HG03521 (cell line): ENCODE data around the gene PBX4.
"Not testable (repeated sequence)": the region's sequence is repeated elsewhere in the genome, so short reads cannot be mapped to it uniquely, and the experiment has no call there.

Source experiments
- ATAC-seq: cut with Tn5 transposase; IDR thresholded peaks from one replicate; pipeline ENCODE4 v1.9.1; 2021; ENCODE audit warnings: mild to moderate bottlenecking, moderate library complexity; ENCODE audit not compliant: unreplicated experiment

PBX4 gene, protein sequence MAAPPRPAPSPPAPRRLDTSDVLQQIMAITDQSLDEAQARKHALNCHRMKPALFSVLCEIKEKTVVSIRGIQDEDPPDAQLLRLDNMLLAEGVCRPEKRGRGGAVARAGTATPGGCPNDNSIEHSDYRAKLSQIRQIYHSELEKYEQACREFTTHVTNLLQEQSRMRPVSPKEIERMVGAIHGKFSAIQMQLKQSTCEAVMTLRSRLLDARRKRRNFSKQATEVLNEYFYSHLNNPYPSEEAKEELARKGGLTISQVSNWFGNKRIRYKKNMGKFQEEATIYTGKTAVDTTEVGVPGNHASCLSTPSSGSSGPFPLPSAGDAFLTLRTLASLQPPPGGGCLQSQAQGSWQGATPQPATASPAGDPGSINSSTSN

DNA sequence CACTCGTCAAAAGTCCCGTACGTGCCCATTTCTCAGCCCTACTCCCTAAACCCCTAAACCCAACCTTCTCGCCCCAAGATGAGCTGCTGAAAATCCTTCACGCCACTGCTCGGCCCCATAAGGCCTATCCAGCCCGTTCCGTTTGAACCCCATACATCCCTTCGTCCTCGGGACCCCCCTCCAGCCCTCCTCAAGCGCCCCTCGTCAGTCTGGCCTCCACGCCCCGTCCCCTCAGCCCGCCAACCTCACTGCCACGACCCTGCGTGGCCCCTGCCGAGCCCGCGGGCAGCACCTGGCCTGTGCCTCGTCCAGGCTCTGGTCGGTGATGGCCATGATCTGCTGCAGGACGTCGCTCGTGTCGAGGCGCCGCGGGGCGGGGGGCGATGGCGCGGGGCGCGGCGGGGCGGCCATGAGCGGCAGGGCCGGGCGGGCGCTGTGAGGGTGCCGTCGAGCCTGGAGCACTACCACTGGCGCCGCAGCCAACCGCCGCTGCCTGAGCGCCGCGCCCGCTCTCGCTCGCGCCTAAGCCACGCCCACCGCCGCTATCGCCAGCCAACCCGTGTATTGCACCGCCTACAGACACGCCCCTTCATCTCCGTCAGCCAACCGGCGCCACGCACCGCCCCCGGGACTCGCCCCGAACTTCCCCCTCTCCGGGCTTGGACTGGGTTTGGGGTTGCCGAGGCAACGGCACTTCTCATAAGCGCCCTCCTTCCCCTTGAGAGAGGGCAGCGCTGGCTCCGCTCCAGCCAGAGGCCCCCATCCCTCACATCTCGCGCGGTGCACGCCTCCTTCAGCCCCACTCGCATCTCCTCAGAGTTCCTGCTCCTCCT is at the start of gene PBX4:
PBX4 (minus strand) TSS at position 469 of the 833 bp plus-strand sequence; CDS start at position 411, 58 bp downstream.
- ATAC-seq, result peak; percentile 94

DNA sequence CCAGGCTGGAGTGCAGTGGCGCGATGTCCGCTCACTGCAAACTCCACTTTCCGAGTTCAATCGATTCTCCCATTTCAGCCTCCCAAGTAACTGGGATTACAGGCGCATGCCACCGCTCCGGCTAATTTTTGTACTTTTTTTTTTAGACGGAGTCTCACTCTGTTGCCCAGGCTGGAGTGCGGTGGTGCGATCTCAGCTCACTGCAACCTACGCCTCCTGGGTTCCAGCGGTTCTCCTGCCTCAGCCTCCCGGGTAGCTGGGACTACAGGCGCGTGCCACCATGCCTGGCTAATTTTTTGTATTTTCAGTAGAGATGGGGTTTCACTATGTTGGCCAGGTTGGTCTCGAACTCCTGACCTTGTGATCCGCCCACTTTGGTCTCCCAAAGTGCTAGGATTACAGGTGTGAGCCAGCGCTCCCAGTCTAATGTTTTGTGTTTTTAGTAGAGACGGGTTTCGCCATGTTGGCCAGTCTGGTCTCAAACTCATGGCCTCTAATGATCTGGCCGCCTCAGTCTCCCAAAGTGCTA is 47.0 kb upstream of the PBX4 start:
- not testable (repeated sequence) for ATAC-seq

DNA sequence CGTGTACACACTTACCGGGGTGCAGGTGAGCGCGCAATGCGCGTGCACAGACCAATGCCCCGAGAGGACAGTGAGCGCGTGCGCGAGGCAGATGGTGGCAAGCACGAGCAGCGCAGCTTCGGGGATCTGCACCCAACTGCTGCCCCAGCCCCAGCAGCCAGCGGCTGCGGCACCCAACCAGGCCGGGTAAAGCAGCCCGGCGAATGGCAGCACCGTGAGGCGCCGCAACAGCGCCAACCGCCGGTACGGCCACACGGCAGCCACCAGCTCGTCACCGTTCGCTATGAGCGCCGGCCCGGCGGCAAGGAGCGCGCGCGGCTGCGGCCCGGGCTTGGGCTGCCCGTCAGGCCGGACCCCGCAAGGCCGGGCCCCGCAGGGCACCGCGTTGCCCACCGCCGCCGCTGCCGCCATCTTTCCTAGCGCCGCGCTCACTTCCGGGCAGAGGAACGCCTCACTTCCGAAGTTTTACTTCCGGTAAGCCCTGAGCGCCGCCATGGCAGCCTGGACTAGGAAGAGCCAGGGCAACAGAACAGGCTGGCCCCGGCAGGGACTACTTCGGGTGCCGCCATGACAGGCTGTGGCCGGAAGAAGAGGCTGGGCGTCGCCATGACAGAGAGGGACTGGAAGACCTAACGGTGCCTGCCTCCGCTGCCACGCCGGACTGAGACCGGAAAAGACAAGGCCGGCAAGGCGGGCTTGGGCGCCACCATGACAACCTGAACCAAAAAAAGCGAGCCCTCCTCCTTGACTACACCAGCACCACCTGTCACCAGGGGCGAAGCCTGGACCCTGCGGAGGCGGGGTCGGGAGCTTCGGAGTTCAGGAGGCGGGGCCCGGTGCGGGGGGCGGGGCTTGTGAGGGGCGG is 45.0 kb upstream of the PBX4 start, which contains the start of gene ATP13A1:
ATP13A1 (minus strand) TSS at position 421 of the 865 bp plus-strand sequence; CDS start at position 411, 10 bp downstream.
- ATAC-seq, result peak; percentile 54

DNA sequence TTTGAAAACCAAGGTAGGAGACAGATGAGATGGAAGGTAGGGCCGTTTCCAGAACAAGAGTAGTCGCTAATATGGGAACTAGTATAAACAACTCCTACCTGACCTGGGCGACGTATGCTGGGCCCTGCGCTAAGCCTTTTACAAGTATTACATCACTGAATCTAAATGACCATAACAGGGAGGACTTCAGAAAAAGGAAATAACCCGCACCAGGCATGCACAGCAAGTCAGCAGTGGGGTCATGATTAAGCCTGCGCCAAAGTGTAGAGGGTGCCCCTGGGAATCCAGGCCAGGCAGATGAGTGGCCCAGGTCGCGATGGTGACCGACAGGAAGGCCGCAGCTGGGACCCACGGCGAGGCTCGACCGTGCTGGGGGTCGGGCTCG is 44.4 kb upstream of the PBX4 start:
- ATAC-seq, result no peak

DNA sequence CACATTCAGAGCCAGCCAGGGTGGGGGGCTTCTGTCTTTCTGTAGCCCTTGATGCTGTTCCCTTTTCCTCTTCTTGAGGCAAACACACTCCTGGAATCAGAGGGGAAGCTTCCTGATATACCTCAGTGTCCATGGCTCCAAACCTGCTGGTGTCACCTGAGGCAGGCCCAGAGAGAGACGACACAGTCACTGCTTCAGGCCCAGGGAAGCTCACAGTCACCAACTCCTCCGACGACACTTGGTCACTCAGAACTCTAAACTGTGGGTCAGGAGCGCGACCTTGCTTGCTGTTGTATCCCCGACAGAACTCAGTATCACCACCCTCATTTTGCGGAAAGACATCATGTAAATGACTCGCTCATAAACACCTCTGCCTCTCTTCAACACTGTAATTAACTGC is 43.9 kb upstream of the PBX4 start:
- ATAC-seq, result no peak

DNA sequence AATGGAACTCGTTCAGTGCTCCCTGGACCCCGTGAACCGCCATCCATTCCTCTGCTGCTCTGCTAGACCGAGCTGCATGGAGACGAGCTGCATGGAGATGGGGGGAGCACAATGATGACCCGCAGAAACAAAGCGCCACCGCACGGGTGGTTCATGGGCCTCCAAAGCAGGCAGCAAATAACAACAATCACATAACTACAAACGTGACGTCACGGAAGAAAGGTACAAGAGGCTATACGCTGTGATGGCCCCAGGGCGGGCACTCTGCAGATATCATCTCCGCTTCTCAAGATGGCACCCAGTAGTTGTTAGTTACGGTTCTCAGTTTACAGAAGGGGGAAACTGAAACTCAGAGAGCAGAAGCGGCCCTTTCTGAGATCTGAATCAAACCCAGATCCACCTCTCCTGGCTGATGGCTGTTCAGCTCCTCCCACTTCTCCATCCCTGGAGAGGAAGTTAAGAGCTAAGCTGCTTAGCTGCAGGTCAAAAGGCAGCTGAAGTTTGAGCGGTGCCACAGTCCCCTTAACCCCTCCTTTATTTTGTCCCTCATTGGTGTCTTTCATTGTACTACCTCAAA is 43.3 kb upstream of the PBX4 start:
- peak; percentile 27 for ATAC-seq

DNA sequence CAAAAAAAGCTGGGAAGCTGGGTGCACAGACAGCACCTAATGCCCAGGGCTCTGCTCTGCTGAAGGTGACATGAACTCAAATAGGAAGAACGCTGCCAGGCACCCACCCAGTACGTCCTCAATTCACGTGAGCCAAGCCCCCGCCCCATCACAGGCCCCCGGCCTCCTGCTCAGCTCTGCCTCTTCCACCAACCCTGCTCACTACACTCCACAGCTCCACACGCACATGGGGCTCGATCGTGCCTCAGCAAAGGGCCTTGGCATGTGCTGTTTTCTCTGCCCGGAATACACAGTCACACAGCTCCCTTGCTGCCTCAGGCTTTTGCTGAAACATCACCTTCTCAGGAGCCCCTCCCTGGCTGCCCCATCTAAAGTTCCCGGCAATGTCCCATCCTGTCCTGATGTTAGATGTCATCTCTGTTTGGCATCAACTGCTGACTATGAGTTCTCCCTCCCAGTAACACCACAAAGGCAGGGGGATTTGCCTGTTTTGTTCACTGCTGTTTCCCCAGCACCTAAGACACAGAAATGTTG is 42.7 kb upstream of the PBX4 start:
- no peak for ATAC-seq

DNA sequence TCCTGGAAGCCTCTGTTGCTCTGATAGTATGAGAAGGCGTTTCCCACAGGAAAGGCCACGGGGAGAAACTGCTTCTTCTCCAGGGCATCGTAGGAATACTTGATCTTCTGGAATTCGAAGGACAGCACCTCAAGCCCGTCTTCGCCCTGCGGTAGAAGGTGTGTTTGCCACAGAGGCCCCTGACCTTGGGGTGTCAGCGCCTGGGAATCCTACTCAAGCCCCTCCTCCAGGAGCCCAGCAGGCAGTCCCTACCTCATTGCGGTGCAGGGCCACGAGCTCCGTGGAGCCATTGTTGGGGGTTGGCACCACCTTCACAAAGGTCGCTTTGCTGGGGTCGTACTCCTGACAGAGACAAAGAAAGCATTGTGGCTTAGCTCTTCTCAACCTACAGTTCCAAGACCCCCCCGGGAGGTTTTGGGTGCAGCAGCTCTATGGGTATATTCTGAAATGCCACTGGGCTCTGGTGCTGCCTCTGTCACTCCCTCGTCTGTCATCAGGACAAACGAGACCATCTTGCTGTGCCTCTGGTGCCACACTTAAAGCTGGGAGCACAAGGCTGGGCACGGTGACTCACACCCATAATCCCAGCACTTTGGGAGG is 41.3 kb upstream of the PBX4 start:
- ATAC-seq, result no peak

DNA sequence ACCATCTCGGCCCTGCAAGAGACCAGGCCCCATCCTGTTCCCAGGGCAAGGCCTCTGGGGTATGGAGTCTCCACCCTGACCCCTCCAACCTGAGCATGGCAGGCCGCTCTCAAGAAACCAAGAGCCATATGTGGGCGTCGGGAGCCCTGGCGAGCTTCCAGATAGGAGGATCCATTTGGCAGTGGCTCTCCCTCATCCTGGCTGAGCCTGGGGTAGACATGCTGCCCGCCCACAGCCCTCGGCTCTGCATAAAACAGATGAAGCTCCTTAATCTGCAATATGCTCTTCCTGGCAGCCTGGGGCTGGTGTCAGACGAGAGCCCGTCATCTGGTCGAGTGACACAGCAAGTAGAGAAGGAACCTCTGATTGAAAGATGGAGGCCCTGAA is 38.9 kb upstream of the PBX4 start:
- no peak for ATAC-seq

DNA sequence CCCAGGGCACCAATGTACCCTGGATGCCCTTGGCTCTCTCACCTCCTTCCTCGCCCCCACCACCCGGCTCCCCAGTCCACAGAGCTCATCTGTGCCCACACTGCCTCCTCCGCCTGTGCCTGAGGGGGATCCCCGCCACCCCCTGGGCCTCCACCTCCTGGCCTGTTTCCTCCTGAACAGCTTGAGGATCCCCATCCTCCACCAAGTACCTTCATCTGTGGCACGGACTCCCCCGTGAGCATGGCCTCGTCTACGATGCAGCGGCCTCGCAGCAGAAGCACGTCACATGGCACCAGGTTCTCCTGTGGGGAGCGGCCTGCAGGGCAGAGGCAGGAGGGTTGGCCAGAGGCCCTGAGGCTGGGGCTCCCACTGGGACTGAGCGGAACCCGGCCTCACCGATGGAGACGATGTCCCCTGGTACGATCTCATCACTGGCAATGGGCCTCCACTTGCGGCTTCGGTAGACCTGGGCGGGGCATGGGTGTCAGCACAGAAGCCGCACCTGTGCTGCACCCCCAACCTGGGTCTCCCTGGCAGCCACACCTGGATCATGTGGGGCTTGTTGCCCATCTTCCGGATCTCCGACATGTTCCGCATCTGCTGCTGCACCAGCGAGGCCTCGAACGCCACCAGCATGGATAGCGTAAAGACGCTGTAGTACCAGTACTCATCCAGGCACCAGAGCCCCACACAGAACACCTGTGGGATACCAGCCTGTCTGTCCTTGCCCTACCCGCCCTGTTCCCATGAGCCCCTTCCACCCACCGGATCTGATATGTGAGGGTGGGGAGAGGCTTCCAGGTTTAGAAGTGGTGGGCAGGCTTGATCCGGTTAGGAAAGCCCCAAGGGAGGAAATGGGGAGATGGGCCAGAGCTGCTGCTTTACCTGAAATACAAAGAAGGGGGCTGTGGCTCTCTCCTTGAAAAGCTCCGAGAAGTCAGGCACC is 38.2 kb upstream of the PBX4 start:
- ATAC-seq, result no peak

DNA sequence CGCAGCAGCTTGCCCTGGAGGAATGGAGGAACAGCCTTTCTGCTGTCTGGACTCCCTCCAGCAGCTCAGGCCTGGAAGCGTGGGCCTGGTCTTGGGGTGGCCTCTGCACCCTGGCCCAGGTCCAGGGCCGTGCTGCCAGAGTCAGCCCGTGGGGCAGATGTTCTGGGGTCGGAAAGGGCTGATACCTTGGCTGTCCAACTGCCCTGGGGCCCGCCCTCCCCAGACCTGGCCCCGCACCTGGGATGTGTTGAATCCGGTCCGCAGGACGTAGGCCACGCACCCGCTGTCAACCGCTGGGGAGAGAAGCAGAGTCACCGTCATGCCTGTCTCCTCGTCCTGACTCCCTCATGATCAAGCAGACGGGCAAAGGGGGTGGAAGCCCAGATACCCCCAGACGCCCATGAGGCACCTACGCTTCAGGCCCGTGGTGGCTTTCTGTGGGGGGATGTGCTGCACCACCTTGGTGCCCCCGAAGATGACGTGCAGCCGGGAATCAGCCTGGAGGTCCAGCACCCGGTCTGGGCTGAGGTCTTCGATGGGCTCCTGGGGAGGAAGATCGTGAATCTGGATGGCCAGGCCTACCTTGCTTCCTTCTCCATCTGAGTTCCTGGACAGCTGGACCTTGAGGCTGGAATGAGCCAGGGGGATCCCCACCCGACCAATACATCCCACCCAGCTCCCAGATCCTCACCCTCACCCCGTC is 37.3 kb upstream of the PBX4 start:
- ATAC-seq, result no peak

DNA sequence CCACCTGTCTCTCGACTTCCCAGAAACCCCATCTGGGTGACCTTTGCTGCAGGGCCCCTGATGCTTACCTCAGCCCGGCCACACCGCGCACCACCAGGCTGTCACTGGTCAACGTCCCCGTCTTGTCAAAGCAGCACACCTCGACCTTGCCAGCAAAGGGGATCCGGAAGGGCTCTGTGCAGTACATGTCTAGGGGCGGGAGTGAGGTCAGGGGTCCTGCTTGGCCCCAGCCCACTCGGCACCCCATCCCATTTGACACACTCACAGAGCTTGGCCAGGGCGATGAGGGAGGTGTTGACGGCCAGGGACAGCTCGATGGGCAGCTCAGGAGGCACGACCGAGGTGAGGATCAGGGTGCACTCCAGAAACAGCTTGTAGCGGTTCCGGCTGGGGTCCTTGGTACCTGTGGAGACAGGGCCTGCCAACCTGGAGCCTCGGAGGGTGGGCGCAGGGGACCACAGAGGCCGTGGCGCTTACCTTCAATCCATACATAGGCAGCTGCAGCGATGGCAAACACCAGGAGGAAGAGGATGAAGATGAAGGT is 36.6 kb upstream of the PBX4 start:
- no peak for ATAC-seq

DNA sequence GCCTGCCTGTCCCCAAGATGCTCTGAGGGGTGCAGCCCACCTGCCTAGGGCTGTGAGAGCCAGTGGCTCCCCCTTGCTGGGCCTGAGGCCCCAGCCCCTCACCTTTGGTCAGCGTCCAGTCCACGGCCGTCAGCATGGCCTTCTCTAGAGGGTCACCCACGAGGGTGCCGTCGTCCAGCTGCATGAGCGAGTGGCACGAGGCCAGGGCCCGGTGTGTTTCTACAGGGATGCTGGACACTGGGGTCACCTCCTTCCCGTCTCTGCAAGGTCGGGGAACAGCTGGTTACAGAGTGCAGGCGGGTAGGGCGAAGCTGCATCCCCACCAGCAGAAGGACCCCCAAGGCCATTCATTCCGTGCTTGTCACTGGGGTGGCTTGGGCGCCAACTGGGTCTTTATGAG is 36.0 kb upstream of the PBX4 start:
- ATAC-seq, result no peak

DNA sequence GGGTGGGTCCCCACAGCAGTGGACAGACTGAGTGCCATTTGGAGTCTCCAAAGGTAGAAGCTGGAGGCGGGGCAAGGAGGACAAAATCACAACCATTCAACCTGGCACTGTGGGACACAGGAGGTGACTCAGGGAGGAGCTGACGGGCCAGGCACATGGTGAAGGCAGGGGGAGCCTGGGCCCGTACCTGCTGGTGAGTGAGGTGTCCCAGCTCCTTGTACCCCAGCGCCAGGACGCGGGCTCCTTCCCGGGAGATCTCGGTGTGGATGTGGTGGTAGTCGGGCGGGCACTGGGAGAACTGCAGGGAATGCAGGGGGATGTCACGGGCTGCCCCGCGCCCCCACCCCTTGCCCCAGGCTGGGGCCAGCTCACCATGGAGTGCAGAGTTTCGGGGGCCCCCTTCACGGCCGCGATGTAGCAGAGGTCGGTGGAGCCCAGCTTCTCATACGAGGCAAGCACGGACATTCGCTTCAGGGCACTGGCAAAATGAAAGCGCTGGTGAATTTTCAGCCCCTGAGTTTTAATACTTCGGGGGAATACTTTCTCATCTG is 35.2 kb upstream of the PBX4 start:
- no peak for ATAC-seq

DNA sequence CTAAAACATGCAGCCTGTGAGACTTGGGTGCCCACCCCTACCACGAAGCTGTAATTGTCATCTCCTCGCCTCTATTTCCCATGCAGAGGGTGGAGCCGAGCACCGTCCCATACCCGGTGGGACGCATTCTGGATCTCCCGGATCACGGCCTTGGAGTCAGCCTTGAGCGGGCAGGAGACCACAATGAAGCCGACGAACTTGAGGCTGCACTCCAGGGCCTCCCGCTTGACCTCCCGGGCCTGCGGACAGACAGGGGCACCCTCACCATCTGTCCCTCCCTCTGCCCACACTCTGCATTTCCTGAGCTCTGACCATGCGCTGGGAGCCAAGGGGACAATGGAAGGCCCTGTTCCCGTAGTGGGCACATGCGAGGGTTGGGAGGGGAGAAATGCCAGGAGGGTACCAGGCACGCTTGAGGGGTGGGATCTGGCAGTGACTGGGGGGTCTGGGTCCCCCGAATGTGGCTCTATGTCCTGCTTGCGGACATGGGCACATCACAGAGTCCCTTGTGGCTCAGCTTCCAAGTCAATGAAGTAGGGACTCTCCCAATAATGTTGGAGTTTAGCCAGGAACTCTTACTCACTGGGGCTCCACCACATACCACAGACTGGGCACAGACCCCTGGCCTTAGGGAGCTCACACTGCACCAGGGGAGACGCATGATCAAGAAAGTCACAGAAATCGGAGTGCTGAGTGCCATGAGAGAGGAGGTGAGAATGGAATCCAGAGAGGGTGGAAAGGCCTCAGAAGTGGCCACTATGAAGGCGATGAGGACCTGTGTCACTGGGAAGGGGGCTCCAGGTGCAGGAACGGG is 34.2 kb upstream of the PBX4 start:
- ATAC-seq, result no peak

DNA sequence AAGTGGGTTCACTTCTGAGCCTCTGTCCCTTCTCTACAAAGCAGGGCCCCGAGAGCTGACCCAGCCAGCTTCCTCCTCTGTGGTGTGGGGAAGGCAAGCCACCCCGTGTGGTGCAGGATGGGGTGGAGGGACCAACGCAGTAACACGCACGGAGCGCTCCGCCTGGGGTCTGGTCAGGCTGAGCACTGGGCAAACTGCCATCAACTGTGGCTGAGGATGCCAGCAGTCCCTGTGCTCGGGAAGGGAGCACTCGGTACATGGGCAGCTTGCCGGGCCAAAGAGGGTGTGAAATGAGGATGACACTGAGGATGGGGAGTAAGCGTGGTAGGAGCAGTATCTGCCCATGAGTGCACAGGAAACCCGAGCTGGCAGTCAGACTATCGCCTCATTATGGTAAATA is 32.6 kb upstream of the PBX4 start:
- no peak for ATAC-seq

DNA sequence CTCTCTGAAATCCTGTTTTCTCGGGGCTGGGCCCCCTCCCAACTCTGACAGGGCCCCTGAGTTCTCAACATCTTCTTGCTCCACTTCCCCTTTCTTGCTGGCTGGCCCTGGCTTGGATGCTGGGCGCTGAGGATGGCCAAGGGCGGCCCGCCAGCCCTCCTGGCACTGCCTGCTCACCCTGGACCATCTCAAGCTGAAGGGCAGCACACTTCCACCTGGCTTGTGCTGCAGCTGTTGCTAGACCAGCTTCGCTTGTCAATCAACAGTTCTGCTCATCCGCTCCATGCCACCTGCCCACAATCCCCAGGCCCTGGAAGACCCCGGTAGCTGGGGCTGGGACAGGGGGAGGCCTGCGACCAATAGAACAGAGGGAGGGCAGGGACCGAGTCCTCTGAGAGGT is 31.8 kb upstream of the PBX4 start:
- ATAC-seq, result no peak
